Activated CD8-positive, alpha-beta T cell treated with anti-CD3 and anti-CD28 coated beads for 36 hours (primary cell): ENCODE data around the gene POLD3. TPM values are rescaled to one million over a fixed set of nuclear protein-coding genes. Genes with fewer than 3 reads are reported as not detected.

Source experiments
- ATAC-seq: fragments of 200-7000 bp; cut with Tn5 transposase; one replicate; pipeline ENCODE4 v1.10.0; 2021; ENCODE audit warnings: mild to moderate bottlenecking, moderate library complexity
- CTCF ChIA-PET: fragments of 350-600 bp; sonication (Branson Sonifier 250); formaldehyde crosslinking; loops from one replicate; lab custom pipeline; 2021; ENCODE audit warnings: antibody characterized with exemption; lab: Charles Lee
- POLR2A ChIA-PET: fragments of 350-600 bp; sonication (Branson Sonifier 250); formaldehyde crosslinking; loops from one replicate; lab custom pipeline; 2021; ENCODE audit warnings: antibody characterized with exemption; lab: Charles Lee
- DNase-seq: peaks from one replicate; pipeline ENCODE4 v3.0.0-alpha.2; 2020
- H3K27ac Mint-ChIP-seq: one replicate; pipeline ENCODE4 v1.8.0; 2021; ENCODE audit warnings: mild to moderate bottlenecking, mixed read lengths
- H3K27me3 Mint-ChIP-seq: one replicate; pipeline ENCODE4 v1.8.0; 2021; ENCODE audit warnings: mixed read lengths
- H3K36me3 Mint-ChIP-seq: one replicate; pipeline ENCODE4 v1.8.0; 2021; ENCODE audit warnings: low read depth, mixed read lengths
- H3K4me1 Mint-ChIP-seq: one replicate; pipeline ENCODE4 v1.8.0; 2021; ENCODE audit warnings: low read depth, mixed read lengths
- H3K4me3 Mint-ChIP-seq: one replicate; pipeline ENCODE4 v1.8.0; 2021; ENCODE audit warnings: mild to moderate bottlenecking, moderate library complexity, mixed read lengths
- H3K9me3 Mint-ChIP-seq: one replicate; pipeline ENCODE4 v1.8.0; 2021; ENCODE audit warnings: mixed read lengths
- intact Hi-C: fragments of 100-400 bp; cut with micrococcal nuclease; formaldehyde crosslinking; loops from one replicate; pipeline ENCODE4 v1.10.0; 2022
- total RNA-seq, 2 experiments: library from RNA; stranded (reverse); gene quantifications; one replicate each; pipeline ENCODE4 v1.2.3, GENCODE V29; 2021
- TF ChIP-seq, protein P1 (sequence below): fragments of 200-600 bp; IDR thresholded peaks from one replicate; pipeline ENCODE4 v1.8.0; 2022; ENCODE audit warnings: antibody characterized with exemption, mild to moderate bottlenecking

The POLD3 gene
- total RNA-seq, 2 experiments from 2014 or later: 56.0 to 67.2 TPM

GRCh38 chr11:74682731-74683278, 90.4 kb downstream of the POLD3 start:
- intact Hi-C loops: no loop called here
- Mint-ChIP-seq H3K36me3 (no peaks in the 10 kb centered on the region), H3K9me3 (no peaks in the 10 kb centered on the region), H3K27me3 (peaks cover 13% of the 10 kb centered on the region), H3K4me3 (no peak overlapping the region), H3K4me1 (no peaks in the 10 kb centered on the region), H3K27ac (no peak overlapping the region)
- ATAC-seq (no peak), DNase-seq (no peak)
- TF ChIP-seq, protein P1, sequence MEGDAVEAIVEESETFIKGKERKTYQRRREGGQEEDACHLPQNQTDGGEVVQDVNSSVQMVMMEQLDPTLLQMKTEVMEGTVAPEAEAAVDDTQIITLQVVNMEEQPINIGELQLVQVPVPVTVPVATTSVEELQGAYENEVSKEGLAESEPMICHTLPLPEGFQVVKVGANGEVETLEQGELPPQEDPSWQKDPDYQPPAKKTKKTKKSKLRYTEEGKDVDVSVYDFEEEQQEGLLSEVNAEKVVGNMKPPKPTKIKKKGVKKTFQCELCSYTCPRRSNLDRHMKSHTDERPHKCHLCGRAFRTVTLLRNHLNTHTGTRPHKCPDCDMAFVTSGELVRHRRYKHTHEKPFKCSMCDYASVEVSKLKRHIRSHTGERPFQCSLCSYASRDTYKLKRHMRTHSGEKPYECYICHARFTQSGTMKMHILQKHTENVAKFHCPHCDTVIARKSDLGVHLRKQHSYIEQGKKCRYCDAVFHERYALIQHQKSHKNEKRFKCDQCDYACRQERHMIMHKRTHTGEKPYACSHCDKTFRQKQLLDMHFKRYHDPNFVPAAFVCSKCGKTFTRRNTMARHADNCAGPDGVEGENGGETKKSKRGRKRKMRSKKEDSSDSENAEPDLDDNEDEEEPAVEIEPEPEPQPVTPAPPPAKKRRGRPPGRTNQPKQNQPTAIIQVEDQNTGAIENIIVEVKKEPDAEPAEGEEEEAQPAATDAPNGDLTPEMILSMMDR: no peak
- POLR2A ChIA-PET: no interaction called here
- CTCF ChIA-PET: interaction anchor here (1.4 to 8.2 kb wide), 3 partner anchors 10 to 57 kb away, joined by 3 to 54 read pairs (median 5); no protein-coding TSS in a partner anchor

DNA sequence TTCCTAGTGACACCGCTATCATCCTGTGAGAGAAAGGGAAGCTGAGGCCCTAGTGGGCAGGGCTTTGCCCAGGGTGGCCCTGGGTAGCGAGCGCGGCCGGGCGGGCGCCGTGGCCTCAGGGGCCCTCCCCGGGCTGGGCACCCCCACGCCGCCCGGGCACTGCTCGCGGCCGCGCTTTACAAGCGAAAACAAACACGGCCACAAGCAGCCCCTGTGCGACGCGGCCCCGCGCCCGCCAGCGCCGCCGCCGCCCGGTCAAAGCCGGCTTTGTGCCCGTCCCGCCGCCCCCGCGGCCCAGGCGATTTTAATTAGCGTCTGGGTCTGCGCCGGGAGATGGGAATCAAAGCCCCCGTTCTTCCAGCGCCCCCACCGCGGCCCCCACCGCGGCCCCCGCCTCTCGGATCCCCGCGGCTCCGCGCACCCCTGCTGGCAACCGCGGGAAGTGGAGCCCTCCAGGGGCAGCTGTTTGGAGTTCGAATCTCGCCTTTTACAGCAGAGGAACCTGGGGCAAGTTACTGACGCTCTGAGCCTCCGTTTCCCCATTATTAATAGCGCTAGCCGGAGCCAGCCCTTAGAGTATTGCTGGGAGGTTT, 91.0 kb downstream of the POLD3 start:
- no peak overlapping the region for H3K4me3 Mint-ChIP-seq
- TF ChIP-seq, protein P1: peak; percentile 48
- no peaks in the 10 kb centered on the region for H3K4me1 Mint-ChIP-seq
- peak; percentile 23 for DNase-seq
- no peaks in the 10 kb centered on the region for H3K9me3 Mint-ChIP-seq
- intact Hi-C loops: no loop called here
- CTCF ChIA-PET: interaction anchor here (0.5 to 8.2 kb wide), 4 partner anchors 10 to 83 kb away, joined by 3 to 54 read pairs (median 4); no protein-coding TSS in a partner anchor
- peak; percentile 45 for ATAC-seq
- peaks cover 13% of the 10 kb centered on the region for H3K27me3 Mint-ChIP-seq
- H3K36me3 Mint-ChIP-seq: no peaks in the 10 kb centered on the region
- POLR2A ChIA-PET: no interaction called here
- no peak overlapping the region for H3K27ac Mint-ChIP-seq

DNA sequence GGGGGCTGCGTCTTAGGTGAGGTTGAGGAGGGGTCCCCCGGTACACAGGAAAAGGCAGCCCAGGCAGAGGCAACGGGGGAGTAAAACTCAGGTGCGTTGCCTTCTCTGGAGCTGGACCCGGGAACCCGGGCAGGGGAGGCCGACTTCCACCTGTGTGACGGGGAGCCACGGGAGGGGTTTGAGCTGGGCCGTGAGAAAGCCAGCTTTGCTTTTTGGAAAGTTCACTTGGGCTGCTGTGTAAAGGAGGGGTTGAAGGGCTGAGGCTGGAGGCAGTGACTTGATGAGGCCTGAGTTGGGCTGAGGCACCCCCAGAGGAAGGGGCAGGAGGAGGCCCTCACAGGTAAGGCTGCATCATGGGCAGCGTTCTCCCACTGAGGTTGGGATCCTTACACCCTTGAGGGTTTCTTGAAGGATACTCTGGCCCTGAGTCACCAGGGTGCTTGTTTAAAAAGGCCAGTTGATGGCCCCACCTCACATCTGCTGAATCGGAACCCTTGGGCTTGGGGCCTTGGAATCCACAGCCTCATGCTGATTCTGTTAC, 91.6 kb downstream of the POLD3 start:
- POLR2A ChIA-PET: no interaction called here
- Mint-ChIP-seq H3K4me3 (no peak overlapping the region), H3K27ac (no peak overlapping the region), H3K36me3 (no peaks in the 10 kb centered on the region), H3K9me3 (no peaks in the 10 kb centered on the region), H3K4me1 (no peaks in the 10 kb centered on the region), H3K27me3 (peaks cover 13% of the 10 kb centered on the region)
- TF ChIP-seq, protein P1: no peak
- intact Hi-C loops: no loop called here
- ATAC-seq (no peak), DNase-seq (no peak)
- CTCF ChIA-PET: interaction anchor here (0.5 to 8.2 kb wide), 5 partner anchors 9 to 83 kb away, joined by 3 to 54 read pairs (median 3); no protein-coding TSS in a partner anchor

- ChIA-PET CTCF (interaction anchor here (0.9 to 8.2 kb wide), 3 partner anchors 16 to 41 kb away, joined by 3 to 54 read pairs (median 4); no protein-coding TSS in a partner anchor), POLR2A (no interaction called here)
- Mint-ChIP-seq H3K36me3 (no peaks in the 10 kb centered on the region), H3K27me3 (peaks cover 13% of the 10 kb centered on the region), H3K4me3 (no peak overlapping the region), H3K9me3 (no peaks in the 10 kb centered on the region), H3K27ac (no peak overlapping the region), H3K4me1 (no peaks in the 10 kb centered on the region)
- no peak for ATAC-seq
- intact Hi-C loops: no loop called here
- TF ChIP-seq, protein P1: no peak
- no peak for DNase-seq
Measured at GRCh38 chr11:74684661-74685060, 92.3 kb downstream of the POLD3 start.

DNA sequence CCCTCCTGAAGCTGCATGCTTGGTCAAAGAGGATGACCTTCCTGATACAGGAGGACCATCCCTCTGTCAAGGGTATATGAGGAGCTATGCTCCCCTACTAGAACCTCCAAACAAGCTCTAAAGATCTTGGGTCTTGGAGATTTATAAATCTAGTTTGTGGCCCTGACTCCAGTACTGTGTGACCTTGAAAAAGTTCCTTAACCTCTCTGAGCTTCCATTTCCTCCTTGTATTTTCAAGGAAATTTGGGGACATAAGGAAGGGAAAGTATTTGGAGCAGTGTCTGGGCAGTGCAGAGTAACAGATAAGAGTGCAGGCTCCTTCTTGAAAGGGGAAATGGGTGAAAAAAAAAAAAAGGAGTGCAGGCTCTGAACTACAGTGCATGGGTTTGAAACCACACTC, 93.0 kb downstream of the POLD3 start:
- TF ChIP-seq, protein P1: no peak
- POLR2A ChIA-PET: no interaction called here
- Mint-ChIP-seq H3K36me3 (no peaks in the 10 kb centered on the region), H3K9me3 (no peaks in the 10 kb centered on the region), H3K4me3 (no peak overlapping the region), H3K27ac (no peak overlapping the region), H3K4me1 (no peaks in the 10 kb centered on the region), H3K27me3 (peaks cover 7% of the 10 kb centered on the region)
- ATAC-seq (no peak), DNase-seq (no peak)
- CTCF ChIA-PET: interaction anchor here (0.9 to 8.2 kb wide), 2 partner anchors 16 to 41 kb away, joined by 4 to 54 read pairs; no protein-coding TSS in a partner anchor
- intact Hi-C loops: no loop called here
